Astrocyte (in vitro differentiated cells and primary cell): ENCODE measurements around the gene SETD4. TPM values are rescaled to one million over a fixed set of nuclear protein-coding genes. Genes with fewer than 3 reads are reported as not detected.

Experiments
- DNase-seq: peaks from one replicate; pipeline ENCODE4 v3.0.0-alpha.2; 2010; ENCODE audit warnings: low read depth
- FAIRE-seq: peaks from 2 replicates; lab custom pipeline; 2011; peaks lifted over from hg19 to GRCh38; lab: Jason Lieb, UNC
- H2AFZ ChIP-seq: 2 replicates; pipeline ENCODE4 v1.6.0; 2012; ENCODE audit warnings: low read depth, low read length, inconsistent platforms
- H3K27ac ChIP-seq: 2 replicates; pipeline ENCODE4 v1.5.1; 2011; ENCODE audit warnings: low read depth, low read length, inconsistent platforms
- H3K27me3 ChIP-seq: 2 replicates; pipeline ENCODE4 v1.6.0; 2011; ENCODE audit warnings: low read length, inconsistent platforms; ENCODE audit not compliant: insufficient read depth
- H3K36me3 ChIP-seq: 2 replicates; pipeline ENCODE4 v1.5.1; 2011; ENCODE audit warnings: low read length, inconsistent platforms; ENCODE audit not compliant: insufficient read depth
- H3K4me1 ChIP-seq: 2 replicates; pipeline ENCODE4 v1.5.1; 2011; ENCODE audit warnings: low read length, inconsistent platforms; ENCODE audit not compliant: insufficient read depth
- H3K4me2 ChIP-seq: 2 replicates; pipeline ENCODE4 v1.6.0; 2012; ENCODE audit warnings: low read length, inconsistent platforms
- H3K4me3 ChIP-seq: 2 replicates; pipeline ENCODE4 v1.5.1; 2011; ENCODE audit warnings: low read depth, mild to moderate bottlenecking, low read length, inconsistent platforms; ENCODE audit not compliant: insufficient read depth
- H3K79me2 ChIP-seq: 2 replicates; pipeline ENCODE4 v1.6.0; 2012; ENCODE audit warnings: mild to moderate bottlenecking, low read length, inconsistent platforms; ENCODE audit not compliant: insufficient read depth
- H3K9ac ChIP-seq: 2 replicates; pipeline ENCODE4 v1.6.0; 2012; ENCODE audit warnings: mild to moderate bottlenecking, low read length, inconsistent platforms
- H3K9me3 ChIP-seq: 2 replicates; pipeline ENCODE4 v1.5.1; 2012; ENCODE audit warnings: low read depth, mild to moderate bottlenecking, low read length, inconsistent platforms; ENCODE audit not compliant: insufficient read depth
- H4K20me1 ChIP-seq: 2 replicates; pipeline ENCODE4 v1.6.0; 2012; ENCODE audit warnings: low read length, inconsistent platforms; ENCODE audit not compliant: insufficient read depth
- H3K27ac Mint-ChIP-seq: one replicate; pipeline ENCODE4 v1.8.0; 2021; ENCODE audit warnings: mild to moderate bottlenecking, mixed read lengths; ENCODE audit not compliant: unreplicated experiment
- H3K27me3 Mint-ChIP-seq: one replicate; pipeline ENCODE4 v1.8.0; 2021; ENCODE audit warnings: low read depth, mixed read lengths; ENCODE audit not compliant: unreplicated experiment
- H3K36me3 Mint-ChIP-seq: one replicate; pipeline ENCODE4 v1.8.0; 2021; ENCODE audit warnings: low read depth, mixed read lengths; ENCODE audit not compliant: unreplicated experiment
- H3K4me1 Mint-ChIP-seq: one replicate; pipeline ENCODE4 v1.8.0; 2021; ENCODE audit warnings: low read depth, mixed read lengths; ENCODE audit not compliant: unreplicated experiment
- H3K4me3 Mint-ChIP-seq: one replicate; pipeline ENCODE4 v1.8.0; 2021; ENCODE audit warnings: mild to moderate bottlenecking, moderate library complexity, mixed read lengths; ENCODE audit not compliant: unreplicated experiment
- H3K9me3 Mint-ChIP-seq: one replicate; pipeline ENCODE4 v1.8.0; 2021; ENCODE audit warnings: mild to moderate bottlenecking, mixed read lengths; ENCODE audit not compliant: unreplicated experiment
- CTCF ChIP-seq: IDR thresholded peaks from 2 replicates; pipeline ENCODE4 v1.5.1; 2011; ENCODE audit warnings: low read depth, mild to moderate bottlenecking, inconsistent platforms, low read length, moderate library complexity; ENCODE audit not compliant: insufficient read depth
- EZH2 ChIP-seq: IDR thresholded peaks from 2 replicates; pipeline ENCODE4 v1.6.1; 2012; ENCODE audit warnings: mild to moderate bottlenecking, low read length, inconsistent platforms; ENCODE audit not compliant: insufficient read depth
- total RNA-seq: library from RNA; stranded (reverse); gene quantifications from 2 replicates; pipeline ENCODE4 v1.2.1, GENCODE V29; 2021

The SETD4 gene
- total RNA-seq, 1 donor from 2014 or later: 14.8 TPM

GRCh38 chr21:36096398-36097290 lies 36.3 kb upstream of the SETD4 start:
- Mint-ChIP-seq H3K36me3 (peaks cover 1% of the 10 kb centered on the region), H3K4me1 (peaks cover 13% of the 10 kb centered on the region), H3K4me3 (no peak overlapping the region), H3K27me3 (peaks cover 19% of the 10 kb centered on the region), H3K27ac (no peak overlapping the region), H3K9me3 (peaks cover 9% of the 10 kb centered on the region)
- Histone ChIP-seq H3K79me2 (no peaks in the 10 kb centered on the region), H3K4me2 (no peak overlapping the region), H3K9me3 (peaks cover 7% of the 10 kb centered on the region), H3K4me3 (no peak overlapping the region), H3K4me1 (peaks cover 9% of the 10 kb centered on the region), H3K9ac (no peak overlapping the region), H3K36me3 (no peaks in the 10 kb centered on the region), H3K27ac (no peak overlapping the region), H3K27me3 (no peaks in the 10 kb centered on the region), H2AFZ (no peak overlapping the region), H4K20me1 (no peaks in the 10 kb centered on the region)
- FAIRE-seq (no peak), DNase-seq (no peak)
- TF ChIP-seq CTCF (no peak), EZH2 (no peak)

GRCh38 chr21:36093512-36093911 lies 33.2 kb upstream of the SETD4 start:
- peaks cover 9% of the 10 kb centered on the region for H3K9me3 Mint-ChIP-seq
- H3K4me1 Mint-ChIP-seq: peaks cover 13% of the 10 kb centered on the region
- no peak for FAIRE-seq

More at GRCh38 chr21:36093512-36093911, 33.2 kb upstream of the SETD4 start:
- no peak for DNase-seq
- H3K4me3 ChIP-seq: no peak overlapping the region
- peaks cover 1% of the 10 kb centered on the region for H3K36me3 Mint-ChIP-seq
- no peaks in the 10 kb centered on the region for H3K79me2 ChIP-seq
- no peaks in the 10 kb centered on the region for H4K20me1 ChIP-seq
- no peak overlapping the region for H3K9ac ChIP-seq
- H3K27ac ChIP-seq: no peak overlapping the region
- H3K4me1 ChIP-seq: peaks cover 9% of the 10 kb centered on the region
- no peak overlapping the region for H3K4me2 ChIP-seq
- H2AFZ ChIP-seq: no peak overlapping the region
- no peak overlapping the region for H3K4me3 Mint-ChIP-seq
- H3K27me3 ChIP-seq: no peaks in the 10 kb centered on the region
- peaks cover 7% of the 10 kb centered on the region for H3K9me3 ChIP-seq
- H3K27me3 Mint-ChIP-seq: no peaks in the 10 kb centered on the region
- no peak overlapping the region for H3K27ac Mint-ChIP-seq
- no peak for TF ChIP-seq CTCF
- TF ChIP-seq EZH2: no peak
- no peaks in the 10 kb centered on the region for H3K36me3 ChIP-seq
